K562 (cell line): Measurements from ENCODE around the gene LRFN4. TPM values are rescaled to one million over a fixed set of nuclear protein-coding genes. Genes with fewer than 3 reads are reported as not detected.

Experiments used
- ARID1B ChIP-seq: fragments of 450-650 bp; IDR thresholded peaks from 2 replicates; pipeline ENCODE4 v1.6.1; 2016; ENCODE audit warnings: antibody characterized with exemption, mild to moderate bottlenecking, inconsistent platforms
- BDP1 ChIP-seq: IDR thresholded peaks from 3 replicates; pipeline ENCODE4 v1.6.1; 2011; ENCODE audit not compliant: insufficient read length, insufficient read depth
- CCAR2 ChIP-seq: fragments of 200-400 bp; formaldehyde crosslinking; IDR thresholded peaks from 2 replicates; pipeline ENCODE4 v1.6.1; 2017; ENCODE audit warnings: mild to moderate bottlenecking, low read depth, low read length
- CREBBP ChIP-seq: IDR thresholded peaks from one replicate; pipeline ENCODE4 v1.6.1; 2012; ENCODE audit warnings: low read depth, mild to moderate bottlenecking, control low read depth, inconsistent platforms, low read length
- DNMT1 ChIP-seq: fragments of 450-650 bp; IDR thresholded peaks from 2 replicates; pipeline ENCODE4 v1.6.1; 2016; ENCODE audit warnings: antibody characterized with exemption, mild to moderate bottlenecking
- E4F1 ChIP-seq: fragments of 250-450 bp; sonication (Bioruptor Pico); IDR thresholded peaks from 2 replicates; pipeline ENCODE4 v1.5.0; 2021; ENCODE audit warnings: mild to moderate bottlenecking, borderline replicate concordance
- ELF4 ChIP-seq: fragments of 450-650 bp; formaldehyde crosslinking; IDR thresholded peaks from 2 replicates; pipeline ENCODE4 v1.4.0; 2022; ENCODE audit warnings: missing genetic modification characterization
- GABPB2 ChIP-seq: fragments of 250-450 bp; sonication (Bioruptor Pico); conservative IDR thresholded peaks from 2 replicates; pipeline ENCODE4 v1.5.1; 2021; ENCODE audit warnings: mild to moderate bottlenecking
- GATAD2B ChIP-seq: fragments of 450-650 bp; IDR thresholded peaks from 2 replicates; pipeline ENCODE4 v1.6.1; 2017; ENCODE audit warnings: mild to moderate bottlenecking, borderline replicate concordance
- HOXB6 ChIP-seq: fragments of 250-450 bp; sonication (Bioruptor Pico); IDR thresholded peaks from 2 replicates; pipeline ENCODE4 v1.5.1; 2022; ENCODE audit warnings: mild to moderate bottlenecking, borderline replicate concordance
- LCOR ChIP-seq: sonication (generic); formaldehyde crosslinking; IDR thresholded peaks from 2 replicates; pipeline ENCODE4 v1.8.0; 2022; ENCODE audit warnings: mild to moderate bottlenecking, missing genetic modification reagents
- RHOXF2B ChIP-seq: fragments of 250-450 bp; sonication (Bioruptor Pico); conservative IDR thresholded peaks from 2 replicates; pipeline ENCODE4 v1.5.1; 2021
- STAT5A ChIP-seq: IDR thresholded peaks from 2 replicates; pipeline ENCODE4 v1.6.1; 2012; ENCODE audit warnings: low read length, inconsistent platforms, borderline replicate concordance
- TBL1XR1 ChIP-seq, 2 experiments: IDR thresholded peaks; 2 replicates each; pipeline ENCODE4 v1.6.1; 2012; ENCODE audit warnings: improper control_type of control experiment in 2 of 2, low read length in 2 of 2, mild to moderate bottlenecking in 1 of 2
- TEAD4 ChIP-seq, 2 experiments: sonication (generic) in 1 of 2; formaldehyde crosslinking in 1 of 2; IDR thresholded peaks; 2 replicates each; pipeline versions ENCODE4 v1.6.1 to v1.8.0; 2012 to 2022; ENCODE audit warnings: borderline replicate concordance in 1 of 2, inconsistent platforms in 1 of 2, low read length in 1 of 2, mild to moderate bottlenecking in 1 of 2, missing genetic modification reagents in 1 of 2
- TSC22D4 ChIP-seq: fragments of 450-650 bp; IDR thresholded peaks from 2 replicates; pipeline ENCODE4 v1.6.1; 2016; ENCODE audit warnings: missing genetic modification characterization, missing biosample characterization, control low read depth
- ZBTB1 ChIP-seq: sonication (generic); formaldehyde crosslinking; IDR thresholded peaks from 2 replicates; pipeline ENCODE4 v1.8.1; 2023; ENCODE audit warnings: missing genetic modification reagents, low read depth, mild to moderate bottlenecking, borderline replicate concordance
- ZEB2 ChIP-seq: fragments of 450-650 bp; IDR thresholded peaks from 2 replicates; pipeline ENCODE4 v1.6.1; 2016
- ZFP1 ChIP-seq: fragments of 450-650 bp; formaldehyde crosslinking; IDR thresholded peaks from 2 replicates; pipeline ENCODE4 v1.4.0; 2020; ENCODE audit warnings: mild to moderate bottlenecking, mixed read lengths
- ZNF217 ChIP-seq: sonication (generic); formaldehyde crosslinking; IDR thresholded peaks from 2 replicates; pipeline ENCODE4 v1.8.0; 2022; ENCODE audit warnings: mild to moderate bottlenecking, missing genetic modification reagents
- ZNF280A ChIP-seq: fragments of 450-650 bp; IDR thresholded peaks from 2 replicates; pipeline ENCODE4 v1.6.1; 2018; ENCODE audit warnings: mild to moderate bottlenecking, low read depth; ENCODE audit not compliant: partially characterized antibody
- ZNF324 ChIP-seq: fragments of 250-450 bp; sonication (Bioruptor Pico); IDR thresholded peaks from 2 replicates; pipeline ENCODE4 v1.4.0; 2020; ENCODE audit warnings: mild to moderate bottlenecking
- ZNF431 ChIP-seq: sonication (generic); formaldehyde crosslinking; IDR thresholded peaks from 2 replicates; pipeline ENCODE4 v1.8.0; 2022; ENCODE audit warnings: mild to moderate bottlenecking, missing genetic modification reagents
- ZZZ3 ChIP-seq: fragments of 450-650 bp; IDR thresholded peaks from 2 replicates; pipeline ENCODE4 v1.6.1; 2016; ENCODE audit warnings: antibody characterized with exemption, mild to moderate bottlenecking, moderate library complexity
- polyA plus RNA-seq, 8 experiments: library from polyadenylated mRNA; depleted of rRNA in 4 of 8; stranded (reverse) in 5 of 8; unstranded in 3 of 8; fragments of >200 nt; fragmentation: Nextera tagmentation in 2 of 8; fragmentation: Illumina TruSeq in 1 of 8; extraction: Ambion mirVana in 2 of 8; extraction: Trizol in 1 of 8; gene quantifications; 2 replicates each; pipeline versions ENCODE4 v1.2.1 to v1.2.3, GENCODE V29; 2011 to 2014; ENCODE audit warnings: inconsistent platforms in 1 of 8, missing spikeins in 1 of 8
- total RNA-seq, 7 experiments: library from RNA; depleted of rRNA in 6 of 7; stranded (reverse); fragments of >200 nt in 6 of 7; fragmentation: Illumina TruSeq in 2 of 7; extraction: Trizol in 2 of 7; gene quantifications; 2 replicates each; pipeline versions ENCODE4 v1.2.1 to v1.2.3, GENCODE V29; 2011 to 2021; ENCODE audit warnings: low replicate concordance in 1 of 7
- TF ChIP-seq, protein P1 (sequence below): sonication (generic); formaldehyde crosslinking; IDR thresholded peaks from 2 replicates; pipeline ENCODE4 v1.8.0; 2022; ENCODE audit warnings: mild to moderate bottlenecking, low read depth, missing genetic modification reagents

The LRFN4 gene
- total and polyA plus RNA-seq, 9 of the 15 experiments (the other 6 are each of a cell fraction or from before 2014, with no cell fraction given) = 0.10 to 60.1 (median 6.7) TPM

DNA sequence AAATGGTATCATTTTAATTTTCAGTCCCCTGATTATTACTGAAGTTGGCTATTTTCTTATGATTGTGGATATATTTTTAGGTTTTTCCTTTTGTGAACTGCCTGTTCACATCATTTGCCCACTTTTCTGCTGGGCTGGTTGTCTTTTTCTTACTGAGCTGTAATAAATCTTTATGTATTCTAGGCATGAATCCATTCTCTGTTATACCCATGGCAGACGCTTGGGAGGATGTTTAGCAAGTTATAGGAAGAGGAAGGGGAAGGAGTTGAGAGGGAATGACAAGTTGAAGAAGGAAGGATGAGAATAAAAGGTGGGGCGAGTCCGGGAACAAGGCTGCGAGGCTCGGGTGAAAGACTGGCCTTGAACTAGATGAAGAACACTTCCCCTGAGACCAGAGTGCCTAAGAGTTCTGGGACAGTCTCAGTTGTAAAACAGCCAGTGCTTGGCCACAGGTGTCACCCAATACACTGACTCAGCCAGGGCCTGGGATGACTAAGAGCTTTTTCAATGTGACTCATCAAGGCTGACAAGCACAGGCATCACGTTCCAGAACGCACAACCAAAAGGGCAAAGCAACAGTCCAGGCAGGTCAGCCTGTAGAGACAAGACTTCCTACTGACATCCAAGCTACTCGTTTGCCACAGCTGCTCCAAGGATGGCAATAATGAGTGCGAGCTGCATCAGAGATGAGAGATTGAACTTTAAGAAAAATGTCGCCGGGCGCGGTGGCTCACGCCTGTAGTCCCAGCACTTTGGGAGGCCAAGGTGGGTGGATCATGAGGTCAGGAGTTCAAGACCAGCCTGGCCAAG is 35.2 kb downstream of the LRFN4 start (continued):
- TF ChIP-seq ZNF324 (CRISPR knock-in tag) = no peak
- TF ChIP-seq ZEB2 = peak; percentile 67
- no peak for TF ChIP-seq ZZZ3
- TF ChIP-seq CREBBP = no peak
- no peak for TF ChIP-seq ZNF431 (CRISPR knock-in tag)
- TF ChIP-seq TBL1XR1 (IDR thresholded peaks at IDR 0.05; ENCODE audit: low read length in 2 of 2) = 0 out of 4 replicates have a peak, but pooled peaks of 1 of the 2 experiments have one; percentile 24
- peak; percentile 56 for TF ChIP-seq TEAD4 (IDR thresholded peaks at IDR 0.05; ENCODE audit: low read length)
- no peak for TF ChIP-seq TEAD4 (CRISPR knock-in tag; IDR thresholded peaks at IDR 0.05; ENCODE audit: borderline replicate concordance)
- no peak for TF ChIP-seq LCOR
- no peak for TF ChIP-seq RHOXF2B (CRISPR knock-in tag)
- TF ChIP-seq ARID1B = peak; percentile 90
- 0 out of 2 replicates have a peak, but pooled peaks have one; percentile 8 for TF ChIP-seq ELF4
- TF ChIP-seq E4F1 (CRISPR knock-in tag) = no peak
- no peak for TF ChIP-seq ZNF217 (CRISPR knock-in tag)
- TF ChIP-seq TSC22D4 (tag) = no peak
- no peak for TF ChIP-seq BDP1
- no peak for TF ChIP-seq ZBTB1 (CRISPR knock-in tag)
- TF ChIP-seq, protein P1, sequence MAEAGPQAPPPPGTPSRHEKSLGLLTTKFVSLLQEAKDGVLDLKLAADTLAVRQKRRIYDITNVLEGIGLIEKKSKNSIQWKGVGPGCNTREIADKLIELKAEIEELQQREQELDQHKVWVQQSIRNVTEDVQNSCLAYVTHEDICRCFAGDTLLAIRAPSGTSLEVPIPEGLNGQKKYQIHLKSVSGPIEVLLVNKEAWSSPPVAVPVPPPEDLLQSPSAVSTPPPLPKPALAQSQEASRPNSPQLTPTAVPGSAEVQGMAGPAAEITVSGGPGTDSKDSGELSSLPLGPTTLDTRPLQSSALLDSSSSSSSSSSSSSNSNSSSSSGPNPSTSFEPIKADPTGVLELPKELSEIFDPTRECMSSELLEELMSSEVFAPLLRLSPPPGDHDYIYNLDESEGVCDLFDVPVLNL (CRISPR knock-in tag) = no peak
- no peak for TF ChIP-seq ZFP1
- no peak for TF ChIP-seq STAT5A
- TF ChIP-seq DNMT1 = no peak
- no peak for TF ChIP-seq ZNF280A
- TF ChIP-seq HOXB6 = no peak
- TF ChIP-seq GABPB2 = no peak
- TF ChIP-seq CCAR2 = no peak
- TF ChIP-seq GATAD2B = no peak; the same call in 1 of the 2 replicates
